SK-MEL-5 (cell line): Measurements from ENCODE around the gene IRAK2. TPM values are rescaled to one million over a fixed set of nuclear protein-coding genes. Genes with fewer than 3 reads are reported as not detected.

ENCODE experiments used
- DNase-seq: peaks from one replicate; pipeline ENCODE4 v3.0.0-alpha.2; 2016; ENCODE audit warnings: low read depth, low spot score
- in situ Hi-C: cut with HindIII; loops from 2 replicates; pipeline ENCODE4 v1.10.0; 2016; ENCODE audit warnings: low sequenced_read_pairs, high pct_unique_total_duplicates, low pct_unique_long_range_greater_than_20kb
- total RNA-seq: library from RNA; depleted of rRNA; stranded (reverse); fragments of >200 nt; shearing (Covaris generic); gene quantifications from 2 replicates; pipeline ENCODE4 v1.2.3, GENCODE V29; 2014

Gene IRAK2
- total RNA-seq, 1 experiment from 2014 or later: 1.8 TPM

DNA sequence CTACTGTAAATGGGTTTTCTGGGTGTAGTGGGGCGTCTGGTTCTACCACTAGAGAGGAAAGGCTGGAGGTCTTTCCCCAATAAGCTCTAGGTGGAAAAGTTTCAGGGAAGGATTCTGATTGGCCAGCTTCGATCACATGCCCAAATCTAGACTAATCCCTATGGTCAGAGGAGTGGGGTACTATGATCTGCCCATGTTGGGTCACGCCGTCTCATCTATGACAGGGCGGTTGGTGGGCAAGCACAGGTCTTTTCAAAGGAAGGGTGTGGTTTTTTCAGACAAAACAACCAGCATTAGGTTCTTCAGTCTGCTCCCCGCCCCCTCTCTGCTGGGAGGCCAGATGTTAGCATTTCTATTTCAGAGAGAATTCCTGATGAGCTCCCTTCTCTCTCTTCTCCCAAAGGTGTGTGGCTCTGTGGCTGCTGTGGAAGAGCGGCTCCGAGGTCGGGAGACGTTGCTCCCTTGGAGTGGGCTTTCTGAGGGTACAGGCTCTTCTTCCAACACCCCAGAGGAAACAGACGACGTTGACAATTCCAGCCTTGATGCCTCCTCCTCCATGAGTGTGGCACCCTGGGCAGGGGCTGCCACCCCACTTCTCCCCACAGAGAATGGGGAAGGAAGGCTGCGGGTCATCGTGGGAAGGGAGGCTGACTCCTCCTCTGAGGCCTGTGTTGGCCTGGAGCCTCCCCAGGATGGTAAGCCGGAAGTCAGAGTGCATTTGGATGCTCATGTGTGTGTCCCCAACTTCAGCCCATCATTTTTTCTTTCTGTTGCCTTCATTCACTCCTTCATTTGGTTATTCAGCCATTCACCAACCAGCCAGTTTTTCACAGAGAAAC lies 73.8 kb downstream of the IRAK2 start:
- in situ Hi-C loops: no loop called here
- no peak for DNase-seq

GRCh38 chr3:10240799-10241198 lies 76.1 kb downstream of the IRAK2 start:
- in situ Hi-C loops: no loop called here
- no peak for DNase-seq

DNA sequence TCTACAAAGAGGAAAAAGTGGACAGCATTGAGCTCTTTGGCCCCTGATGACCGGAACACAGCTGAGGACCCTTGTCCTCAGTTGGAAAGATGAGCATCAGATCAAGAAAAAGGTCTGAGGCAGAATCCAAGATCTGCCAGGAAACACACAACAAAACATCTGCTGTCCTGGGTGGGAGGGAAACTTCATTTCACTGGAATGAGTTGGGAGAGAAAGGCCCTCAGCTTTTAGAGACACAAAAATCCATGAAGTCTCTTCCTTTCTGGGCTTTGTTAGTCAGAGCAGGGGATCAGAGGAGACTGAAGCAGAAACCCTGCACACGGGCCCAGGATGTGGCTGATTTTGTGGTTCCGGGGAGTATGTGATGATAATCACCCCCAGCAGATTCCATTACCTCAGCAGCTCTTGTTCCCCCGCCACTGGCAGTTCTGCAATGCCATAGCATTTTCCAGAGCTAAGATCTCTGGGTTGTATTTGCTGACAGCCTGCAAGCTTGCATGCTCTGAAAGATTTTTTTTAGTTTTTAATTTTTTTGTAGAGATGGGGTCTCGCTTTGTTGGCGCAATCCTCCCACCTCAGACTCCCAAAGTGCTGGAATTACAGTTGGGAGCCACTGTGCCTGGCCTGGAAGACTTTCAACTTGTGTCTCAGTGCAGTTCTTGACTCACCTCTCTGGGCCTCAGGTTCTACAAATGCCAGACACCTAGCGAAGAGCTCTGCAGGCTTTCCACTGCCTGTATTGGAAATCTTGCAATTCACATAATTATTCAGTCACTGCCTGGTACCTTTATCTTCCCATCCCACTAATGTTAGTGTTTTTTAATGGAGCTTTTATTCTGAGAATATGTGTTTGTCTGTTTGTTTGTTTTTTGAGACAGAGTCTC lies 77.7 kb downstream of the IRAK2 start:
- in situ Hi-C loops: no loop called here
- DNase-seq: no peak

DNA sequence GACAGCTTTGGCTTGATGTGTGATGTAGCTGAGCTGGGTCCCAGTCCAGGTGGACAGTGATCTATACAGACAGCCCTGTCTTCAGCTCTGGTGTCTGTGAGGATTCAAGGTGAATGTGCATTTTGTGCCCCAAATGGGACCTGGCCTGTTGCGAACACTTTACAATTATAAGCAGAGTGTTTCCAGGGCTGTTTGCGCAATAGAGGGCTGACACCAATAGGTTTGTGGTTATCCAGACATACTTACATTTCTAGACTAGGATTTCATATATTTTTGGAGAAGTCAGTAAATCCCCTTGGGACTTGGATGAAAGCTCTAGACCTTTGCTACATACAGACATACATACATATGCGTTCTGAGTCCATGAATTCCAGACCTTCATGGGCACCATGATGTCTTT lies 79.3 kb downstream of the IRAK2 start:
- DNase-seq: no peak
- in situ Hi-C loops: no loop called here

DNA sequence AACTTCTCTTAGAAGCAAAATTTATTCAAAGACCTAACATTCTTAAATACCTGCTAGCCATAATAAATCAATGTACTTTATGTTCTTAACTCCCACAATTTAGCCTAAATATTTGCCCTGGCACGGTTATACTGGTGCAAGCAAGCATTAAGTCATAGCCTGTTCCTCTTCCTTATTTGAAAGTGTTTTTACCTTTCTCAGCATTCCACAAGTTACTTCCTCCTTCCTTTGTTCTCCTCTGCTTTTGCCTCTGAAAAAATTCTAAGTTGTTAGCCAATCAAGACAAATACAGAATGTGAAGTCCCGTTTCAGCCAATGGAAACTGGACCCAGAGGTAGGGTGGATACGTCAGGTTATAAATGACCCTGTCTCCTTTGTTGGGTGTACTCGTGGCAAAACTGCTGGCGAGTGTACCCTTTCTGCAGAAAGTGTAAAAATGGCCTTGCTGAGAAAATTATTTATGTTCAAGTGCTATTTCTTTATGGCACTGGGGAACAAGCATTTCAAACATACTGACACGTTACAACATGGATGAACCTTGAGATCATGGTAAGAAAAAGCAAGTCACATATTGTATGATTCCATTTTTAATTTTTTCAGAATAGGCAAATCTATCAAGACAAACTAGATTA lies 80.5 kb downstream of the IRAK2 start:
- no peak for DNase-seq
- in situ Hi-C loops: no loop called here

GRCh38 chr3:10247679-10248183 lies 83.0 kb downstream of the IRAK2 start:
- in situ Hi-C loops: no loop called here

GRCh38 chr3:10248184-10248983 lies 83.7 kb downstream of the IRAK2 start, which contains the start of gene TATDN2:
Gene TATDN2, plus strand, starts transcription at chr3:10248459. Its CDS starts 742 bp downstream, at chr3:10249201.
- in situ Hi-C loops: no loop called here
- DNase-seq: peak; percentile 97

More at GRCh38 chr3:10247679-10248183, 83.0 kb downstream of the IRAK2 start:
- no peak for DNase-seq

- DNase-seq: no peak
Observed at GRCh38 chr3:10248984-10249748, 84.4 kb downstream of the IRAK2 start.

GRCh38 chr3:10249833-10250232 lies 85.1 kb downstream of the IRAK2 start:
- in situ Hi-C loops: no loop called here
- DNase-seq: no peak

More at GRCh38 chr3:10248984-10249748, 84.4 kb downstream of the IRAK2 start:
- in situ Hi-C loops: no loop called here

DNA sequence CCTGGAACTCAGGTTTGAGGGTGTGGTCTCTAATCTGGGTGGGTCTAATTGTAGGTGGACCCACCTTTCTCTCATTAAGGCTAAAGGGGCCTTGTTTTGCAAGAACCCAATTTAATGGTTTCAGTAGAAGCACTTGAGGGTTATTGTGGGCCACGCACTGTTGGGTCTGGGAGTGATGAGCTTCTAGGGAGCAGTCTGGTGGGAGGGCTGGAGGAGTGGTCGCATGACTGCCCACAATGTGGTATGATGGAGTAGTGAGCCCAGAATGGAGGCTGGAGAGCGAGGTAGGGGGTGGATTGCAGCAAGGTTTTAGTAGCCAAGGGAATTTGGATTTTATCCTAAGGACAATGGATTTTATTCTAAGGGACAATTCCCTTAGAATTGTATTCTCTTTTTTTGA lies 86.3 kb downstream of the IRAK2 start:
- no peak for DNase-seq
- in situ Hi-C loops: no loop called here

- no peak for DNase-seq
- in situ Hi-C loops: no loop called here
Observed at GRCh38 chr3:10253731-10254130, 89.0 kb downstream of the IRAK2 start.

DNA sequence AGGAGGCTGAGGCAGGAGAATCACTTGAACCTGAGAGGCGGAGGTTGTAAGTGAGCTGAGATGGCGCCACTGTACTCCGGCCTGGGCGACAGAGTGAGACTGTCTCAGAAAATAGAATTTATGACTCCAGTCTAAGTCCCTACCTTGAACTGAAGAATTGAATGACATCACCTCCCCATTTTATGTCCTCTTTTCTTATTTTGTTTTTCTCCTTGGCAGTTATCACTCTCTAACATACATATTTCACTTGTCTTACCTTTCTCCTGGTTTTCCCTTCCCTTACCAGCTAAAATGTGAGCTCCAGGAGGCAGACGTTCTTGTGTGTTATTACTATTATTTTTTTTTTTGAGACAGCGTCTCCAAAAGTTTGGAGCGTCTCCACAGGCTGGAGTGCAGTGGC lies 91.1 kb downstream of the IRAK2 start:
- in situ Hi-C loops: no loop called here
- DNase-seq: no peak

- in situ Hi-C loops: no loop called here
Observed at GRCh38 chr3:10259036-10259435, 94.3 kb downstream of the IRAK2 start.

GRCh38 chr3:10259798-10260197 lies 95.1 kb downstream of the IRAK2 start:
- in situ Hi-C loops: no loop called here
- DNase-seq: no peak

More at GRCh38 chr3:10259036-10259435, 94.3 kb downstream of the IRAK2 start:
- no peak for DNase-seq

- in situ Hi-C loops: no loop called here
- DNase-seq: no peak
Observed at GRCh38 chr3:10260211-10260701, 95.5 kb downstream of the IRAK2 start.

GRCh38 chr3:10262027-10262426 lies 97.3 kb downstream of the IRAK2 start:
- in situ Hi-C loops: no loop called here
- DNase-seq: no peak
